ENCODE measurements around the gene B4GAT1.

B4GAT1 gene

GRCh38 chr11:66297610-66298009 lies 49.8 kb downstream of the B4GAT1 start:
- no peak for DNase-seq
